Measurements from ENCODE around the gene SAFB2.

Gene SAFB2

DNA sequence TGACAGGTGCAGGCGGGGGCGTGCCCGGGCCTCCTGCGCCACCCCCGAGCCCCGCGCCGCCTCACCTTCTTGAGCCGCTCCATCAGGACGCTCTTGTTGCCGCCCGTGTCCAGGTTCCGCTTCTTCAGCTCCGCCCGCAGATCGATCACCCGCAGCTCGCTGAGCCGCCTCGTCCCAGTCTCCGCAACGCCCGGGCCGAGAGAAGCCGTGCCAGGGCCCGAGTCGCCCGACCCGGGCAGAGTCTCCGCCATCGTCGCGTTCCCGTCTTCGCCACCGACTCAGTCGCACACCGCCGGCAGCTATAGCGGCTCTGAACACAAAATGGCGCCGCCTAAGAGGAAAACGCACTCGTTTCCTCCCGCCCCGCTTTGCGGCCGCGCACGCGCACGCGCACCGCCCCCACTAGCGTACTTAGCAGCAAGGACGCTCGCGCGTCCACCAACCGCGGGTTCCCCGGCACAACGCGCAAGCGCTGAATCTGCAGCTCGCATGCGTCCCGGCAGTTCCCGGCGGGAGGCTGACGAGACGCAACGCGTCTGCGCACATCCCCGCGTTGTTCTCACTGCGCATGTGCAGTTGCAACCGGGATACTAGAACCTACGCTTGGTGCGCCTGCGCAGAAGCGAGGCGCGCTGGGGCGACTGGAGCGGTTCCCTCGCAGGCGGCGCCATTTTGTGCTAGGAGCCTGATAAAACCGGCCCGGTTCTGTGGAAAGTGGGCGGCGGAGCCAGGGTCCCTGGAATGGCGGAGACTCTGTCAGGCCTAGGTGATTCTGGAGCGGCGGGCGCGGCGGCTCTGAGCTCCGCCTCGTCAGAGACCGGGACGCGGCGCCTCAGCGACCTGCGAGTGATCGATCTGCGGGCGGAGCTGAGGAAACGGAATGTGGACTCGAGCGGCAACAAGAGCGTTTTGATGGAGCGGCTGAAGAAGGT, at the start of gene SAFB2, which contains the start of gene SAFB:
SAFB2 (minus strand) TSS at position 312 of the 932 bp plus-strand sequence; CDS start at position 251, 61 bp downstream.
SAFB (plus strand) TSS at position 619 of the 932 bp plus-strand sequence; CDS start at position 742, 123 bp downstream.
- DNase-seq = peak; percentile 96 to 100 (median 100)

DNA sequence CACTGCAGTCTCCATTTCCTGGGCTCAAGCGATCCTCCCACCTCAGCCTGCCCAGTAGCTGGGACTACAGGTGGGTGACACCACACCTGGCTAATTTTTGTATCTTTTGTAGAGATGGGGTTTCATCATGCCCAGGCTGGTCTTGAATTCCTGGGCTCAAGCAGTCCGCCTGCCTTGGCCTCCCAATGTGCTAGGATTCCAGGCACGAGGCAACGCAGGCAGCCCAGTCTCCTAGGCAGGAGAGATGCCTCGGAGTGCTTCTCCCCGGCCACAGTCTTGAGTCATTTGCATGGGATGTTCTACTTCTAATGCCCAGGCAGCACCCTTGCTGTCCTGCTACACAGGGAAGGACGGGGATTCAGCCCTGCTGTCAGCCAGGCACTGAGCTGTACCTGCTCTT, 49.0 kb upstream of the SAFB2 start:
- DNase-seq = no peak

DNA sequence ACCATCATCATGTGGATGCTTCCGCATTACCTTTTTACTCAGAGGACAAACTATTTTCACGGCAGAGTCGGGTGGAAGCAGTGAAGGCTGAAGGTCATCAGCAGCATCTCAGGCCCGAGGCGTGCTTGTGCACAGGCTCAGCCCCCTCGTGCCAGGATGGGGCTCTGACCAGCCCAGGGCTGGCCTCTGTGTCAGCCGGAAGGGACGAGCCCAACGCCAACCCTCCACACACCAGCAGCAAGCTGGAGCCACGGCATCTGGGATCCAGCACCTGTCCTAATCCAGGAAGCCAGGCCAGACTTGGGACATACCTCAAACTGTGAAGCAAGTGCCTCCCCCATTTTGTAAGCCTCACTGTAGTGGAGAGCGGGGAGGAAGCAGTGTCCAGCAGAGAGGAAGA, 46.6 kb upstream of the SAFB2 start:
- DNase-seq = no peak

DNA sequence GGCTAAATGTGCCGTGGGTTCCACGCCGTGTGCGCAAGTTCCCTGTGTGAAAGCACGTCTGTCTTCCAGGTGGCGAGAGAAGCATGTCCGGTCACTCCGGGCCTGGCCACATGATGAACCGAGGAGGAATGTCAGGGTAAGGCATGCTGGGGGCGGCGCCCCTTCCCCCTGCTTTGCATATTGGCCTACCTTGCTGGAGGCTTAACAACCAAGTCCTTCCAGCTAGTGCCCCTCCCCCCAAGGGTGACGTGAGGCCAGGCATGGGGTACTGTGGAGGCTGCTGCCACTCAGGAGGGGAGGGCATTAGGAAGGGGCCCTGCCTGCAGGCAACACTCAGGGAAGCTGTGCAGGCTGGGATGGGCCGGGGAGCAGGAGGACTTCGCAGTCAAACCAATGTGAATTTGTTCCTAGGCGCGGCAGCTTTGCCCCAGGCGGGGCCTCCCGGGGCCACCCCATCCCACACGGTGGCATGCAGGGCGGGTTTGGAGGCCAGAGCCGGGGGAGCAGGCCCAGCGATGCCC, 45.2 kb upstream of the SAFB2 start:
- DNase-seq = no peak

DNA sequence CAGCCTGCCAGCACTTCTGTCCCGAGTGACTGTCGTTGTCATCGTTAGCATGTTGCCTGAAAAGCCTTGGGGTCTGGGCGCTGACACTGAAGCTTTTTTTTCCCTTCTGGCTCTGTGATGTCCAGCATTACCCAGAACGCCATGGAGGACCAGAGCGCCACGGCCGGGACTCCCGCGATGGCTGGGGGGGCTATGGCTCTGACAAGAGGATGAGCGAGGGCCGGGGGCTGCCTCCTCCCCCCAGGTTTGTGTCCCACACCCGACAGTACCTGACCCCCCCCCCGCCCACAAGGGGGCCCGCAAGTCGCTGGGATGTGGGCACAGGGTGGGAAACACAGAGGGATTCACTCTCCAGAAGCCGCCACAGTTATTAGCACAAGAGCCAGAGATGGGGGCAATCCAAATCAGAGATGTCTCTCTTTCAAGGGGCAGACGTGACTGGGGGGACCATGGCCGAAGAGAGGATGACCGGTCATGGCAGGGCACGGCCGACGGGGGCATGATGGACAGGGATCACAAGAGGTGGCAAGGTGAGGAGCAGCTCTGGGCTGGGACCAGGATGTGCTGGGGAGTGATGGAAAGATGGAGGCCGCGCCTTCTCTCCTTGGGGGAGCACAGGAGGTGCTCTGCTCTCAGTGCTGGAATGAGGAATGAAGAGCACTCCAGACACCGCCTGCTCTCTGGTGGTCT, 44.5 kb upstream of the SAFB2 start:
- DNase-seq = no peak

DNA sequence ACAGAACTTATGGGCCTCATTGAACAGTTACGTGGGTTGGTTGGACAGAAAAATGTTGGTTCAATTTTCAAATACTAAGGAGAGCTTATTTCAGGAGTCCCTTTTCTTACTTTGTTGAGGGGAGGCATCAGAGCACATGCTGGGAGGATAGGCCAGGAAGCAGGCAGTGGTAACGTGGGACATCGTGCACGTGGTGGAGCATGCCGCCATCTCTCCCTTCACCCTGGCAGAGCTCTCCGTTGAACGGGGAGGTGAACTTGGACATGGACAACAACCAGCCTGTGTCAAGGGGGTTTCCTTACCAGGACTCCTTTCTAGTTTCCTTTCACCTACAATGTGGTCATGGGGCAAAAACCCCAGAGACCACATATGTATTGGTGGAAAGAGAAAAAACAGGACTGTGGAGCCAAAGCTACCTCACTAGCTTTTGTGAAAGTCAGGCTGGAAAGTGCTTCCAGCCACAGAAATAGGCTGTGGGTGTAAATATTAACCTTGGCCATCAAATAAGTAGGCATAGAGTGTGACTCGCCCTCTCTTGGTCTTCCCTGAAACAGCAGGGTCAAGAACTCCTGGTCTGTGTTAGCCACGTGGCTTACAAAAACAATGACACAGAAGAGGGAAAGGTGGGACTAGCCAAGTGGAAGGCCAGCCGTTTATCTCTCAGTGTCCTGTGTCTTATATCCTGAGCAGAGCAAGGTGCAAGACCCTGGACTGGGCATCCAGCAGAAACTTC, 43.4 kb upstream of the SAFB2 start:
- no peak for DNase-seq

DNA sequence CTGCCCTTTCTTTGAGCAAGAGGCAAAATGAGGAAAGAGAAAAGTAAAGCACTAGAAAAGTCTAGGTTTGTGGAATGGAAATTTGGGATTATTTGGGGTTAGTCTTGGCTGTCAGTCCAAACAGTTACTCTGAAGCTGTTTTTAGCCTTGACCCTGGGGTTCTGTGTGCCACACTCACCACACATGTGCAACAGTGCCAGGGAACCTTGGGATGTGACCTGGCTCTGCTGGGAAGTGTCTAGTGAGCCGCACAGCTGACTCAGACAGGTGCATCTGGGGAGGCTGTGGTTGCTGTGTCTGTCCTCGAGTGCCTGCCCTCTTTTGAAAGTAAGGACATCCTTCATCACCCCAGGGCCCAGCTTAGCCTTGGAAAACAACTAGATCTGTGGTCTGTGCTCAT, 41.9 kb upstream of the SAFB2 start:
- DNase-seq = no peak

DNA sequence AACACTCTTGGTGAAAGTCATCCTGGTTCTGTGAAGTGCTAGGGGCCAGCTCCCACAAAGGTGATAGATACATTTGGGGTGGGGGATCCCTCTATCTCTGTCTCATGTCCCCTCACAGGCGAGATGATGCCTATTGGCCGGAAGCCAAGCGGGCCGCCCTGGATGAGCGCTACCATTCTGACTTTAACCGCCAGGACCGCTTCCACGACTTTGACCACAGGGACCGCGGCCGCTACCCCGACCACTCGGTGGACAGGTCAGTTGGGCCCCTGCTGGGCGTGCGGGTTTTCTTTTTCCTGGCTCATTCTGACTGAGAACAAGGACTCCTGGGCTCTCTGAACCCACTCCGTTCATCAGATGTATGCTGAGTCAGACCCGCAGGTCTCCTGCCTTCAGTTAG, 41.3 kb upstream of the SAFB2 start:
- DNase-seq = no peak

DNA sequence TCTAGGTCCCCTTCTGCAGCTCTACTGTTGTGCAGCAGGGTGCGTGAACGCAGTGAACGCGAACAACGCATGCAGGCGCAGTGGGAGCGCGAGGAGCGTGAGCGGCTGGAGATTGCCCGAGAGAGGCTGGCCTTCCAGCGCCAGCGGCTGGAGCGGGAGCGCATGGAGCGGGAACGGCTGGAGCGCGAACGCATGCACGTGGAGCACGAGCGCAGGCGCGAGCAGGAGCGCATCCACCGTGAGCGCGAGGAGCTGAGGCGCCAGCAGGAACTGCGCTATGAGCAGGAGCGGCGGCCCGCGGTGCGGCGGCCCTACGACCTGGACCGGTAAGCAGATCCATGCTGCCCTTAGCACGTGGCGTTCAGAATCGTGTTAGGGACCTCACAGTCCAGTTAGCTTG, 38.9 kb upstream of the SAFB2 start:
- no peak for DNase-seq

DNA sequence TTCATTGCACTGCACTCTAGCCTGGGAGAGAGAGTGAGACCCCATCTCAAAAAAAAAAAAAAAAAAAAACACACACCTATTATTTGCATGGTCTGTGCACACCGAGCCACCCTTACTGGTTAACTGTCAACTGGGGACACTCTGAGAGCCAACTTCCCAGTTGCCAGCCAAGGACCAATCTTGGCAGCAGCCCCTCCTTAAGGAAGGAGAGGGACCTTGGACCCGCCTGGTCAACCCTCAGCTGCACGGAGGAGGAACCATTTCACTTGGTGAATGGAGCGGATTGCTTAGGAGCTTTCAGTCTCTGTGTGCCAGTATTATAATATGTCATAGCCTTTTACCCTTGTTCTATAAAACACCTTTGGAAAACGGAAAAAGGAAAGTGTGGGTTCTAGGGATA, 32.8 kb upstream of the SAFB2 start:
- no peak for DNase-seq

DNA sequence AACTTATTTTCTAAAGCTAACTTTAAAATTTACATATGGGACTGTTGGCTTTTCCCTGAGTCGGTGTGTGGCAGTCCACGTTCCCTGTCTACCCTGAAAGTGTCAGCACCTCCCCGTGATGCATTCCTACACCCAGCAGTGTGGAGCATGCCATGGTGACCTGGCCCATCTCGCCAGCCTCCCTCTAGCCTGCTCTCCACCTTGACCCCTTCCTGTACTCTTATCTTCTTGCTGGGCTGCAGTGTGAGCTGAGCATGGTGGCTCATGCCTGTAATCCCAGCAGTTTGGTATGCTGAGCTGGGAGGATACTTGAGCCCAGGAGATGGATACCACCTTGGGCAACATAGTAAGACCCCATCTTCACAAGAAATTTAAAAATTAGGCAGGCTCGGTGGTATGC, 32.4 kb upstream of the SAFB2 start:
- DNase-seq = no peak

DNA sequence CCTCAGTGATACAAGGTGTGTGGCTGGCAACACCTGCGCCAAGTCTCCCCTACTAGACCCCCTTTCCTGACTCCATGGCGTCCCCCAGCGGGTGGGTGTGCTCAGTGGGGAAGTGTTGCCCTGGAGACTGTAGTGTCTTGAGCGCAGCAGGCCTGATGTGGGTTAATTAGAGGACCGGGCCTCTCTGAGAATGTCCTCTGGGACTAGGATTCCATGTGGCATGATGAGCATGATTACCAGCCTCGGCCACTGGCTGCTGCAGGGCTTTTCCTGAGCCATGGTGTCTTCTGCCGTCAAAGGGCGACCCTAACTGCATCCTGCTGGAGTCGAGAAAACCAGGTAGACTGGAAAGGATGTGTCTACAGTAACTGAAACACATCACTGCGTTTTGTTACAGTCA, 29.7 kb upstream of the SAFB2 start:
- DNase-seq = no peak

DNA sequence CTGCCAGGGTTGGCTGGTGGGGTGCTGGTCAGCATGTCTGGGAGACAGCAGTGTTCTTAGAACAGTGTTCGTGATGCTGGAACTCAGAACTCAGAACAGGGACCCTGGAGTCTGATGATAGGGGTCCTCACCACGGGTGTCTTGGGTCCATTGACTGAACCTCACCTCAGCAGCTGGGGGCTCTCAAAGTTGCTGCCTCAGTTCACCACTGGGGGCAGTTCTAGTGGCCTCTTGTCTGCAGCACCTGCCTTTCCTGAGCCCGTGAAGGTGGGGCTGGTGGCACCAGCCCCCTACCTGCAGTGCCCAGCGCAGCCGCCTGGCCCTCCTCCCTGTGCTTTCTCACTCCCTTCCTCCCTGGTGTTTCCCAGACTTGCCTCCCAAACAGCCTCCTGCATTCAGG, 28.8 kb upstream of the SAFB2 start:
- DNase-seq = no peak

DNA sequence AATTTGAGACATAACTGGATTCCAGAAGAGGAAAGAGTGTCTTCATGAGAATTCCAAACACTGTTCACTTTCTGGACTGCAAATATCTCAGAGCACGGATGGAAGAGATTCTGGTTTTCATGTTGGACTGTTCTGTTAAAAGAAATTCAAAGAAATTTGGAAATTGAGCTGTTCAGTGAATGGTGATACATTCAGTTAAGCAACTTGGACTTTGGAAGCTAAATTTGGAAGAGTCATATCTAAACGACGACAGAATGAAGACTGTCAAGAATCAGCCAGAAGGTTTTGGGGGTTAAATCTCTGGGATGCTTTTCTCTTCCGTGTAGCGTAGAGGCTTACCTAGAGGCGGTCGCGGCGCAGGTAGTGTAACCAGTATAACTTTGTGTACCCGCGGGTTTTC, 25.9 kb upstream of the SAFB2 start:
- DNase-seq = no peak

DNA sequence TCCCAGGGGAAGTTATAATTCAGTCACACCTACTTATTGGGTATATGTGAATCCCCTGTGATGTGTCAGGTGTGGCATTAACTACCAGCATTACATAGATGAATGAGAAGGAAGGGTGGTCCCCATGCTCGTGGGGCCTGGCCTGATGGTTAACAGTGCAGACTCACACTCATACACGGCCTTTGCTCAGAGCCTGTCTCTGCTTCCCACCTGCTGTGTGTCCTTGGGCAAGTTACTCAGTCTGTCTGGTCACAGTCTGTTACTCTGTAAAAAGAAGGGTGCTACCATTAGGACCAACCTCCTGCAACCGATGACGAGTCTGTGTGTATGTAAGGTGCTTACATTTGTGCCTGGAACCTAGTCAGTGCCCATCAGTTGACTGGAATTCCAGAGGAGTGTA, 24.1 kb upstream of the SAFB2 start:
- DNase-seq = no peak

DNA sequence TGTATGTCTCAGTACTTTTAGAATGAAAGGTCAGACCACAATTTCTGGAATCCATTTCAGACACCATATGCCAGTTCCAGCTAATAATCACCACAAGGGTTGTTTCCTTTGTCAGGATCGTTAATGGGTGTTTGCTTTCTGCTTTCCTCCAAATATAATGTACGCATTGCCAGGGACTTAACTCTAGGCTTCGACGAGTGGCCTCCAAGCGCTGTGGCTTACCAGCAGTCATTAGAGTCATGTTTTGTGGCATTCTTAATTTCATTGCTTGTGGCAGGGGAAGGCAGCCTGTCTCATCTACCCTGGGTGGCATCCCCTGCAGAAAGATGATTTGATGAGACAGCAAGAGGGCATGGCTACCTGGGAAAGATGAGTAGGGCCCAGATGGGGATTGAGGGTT, 22.8 kb upstream of the SAFB2 start:
- no peak for DNase-seq

DNA sequence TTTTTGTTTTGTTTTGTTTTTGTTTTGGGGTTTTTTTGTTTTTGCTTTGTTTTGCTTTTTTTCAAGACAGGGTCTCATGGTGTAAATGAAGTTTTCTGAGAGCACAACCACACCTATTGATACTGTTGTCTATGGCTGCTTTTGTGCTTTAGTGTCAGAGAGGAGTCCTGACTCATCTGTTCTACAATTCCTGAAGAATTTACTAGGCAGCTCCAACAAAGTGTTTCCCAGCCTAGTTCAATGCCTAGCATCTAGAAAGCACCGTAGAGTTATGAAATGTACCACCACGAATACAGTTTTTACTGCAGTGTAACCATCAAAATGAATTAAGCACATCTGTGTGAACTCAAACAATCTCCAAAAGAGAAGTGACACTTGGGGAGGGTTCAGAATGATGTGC, 21.5 kb upstream of the SAFB2 start:
- no peak for DNase-seq

DNA sequence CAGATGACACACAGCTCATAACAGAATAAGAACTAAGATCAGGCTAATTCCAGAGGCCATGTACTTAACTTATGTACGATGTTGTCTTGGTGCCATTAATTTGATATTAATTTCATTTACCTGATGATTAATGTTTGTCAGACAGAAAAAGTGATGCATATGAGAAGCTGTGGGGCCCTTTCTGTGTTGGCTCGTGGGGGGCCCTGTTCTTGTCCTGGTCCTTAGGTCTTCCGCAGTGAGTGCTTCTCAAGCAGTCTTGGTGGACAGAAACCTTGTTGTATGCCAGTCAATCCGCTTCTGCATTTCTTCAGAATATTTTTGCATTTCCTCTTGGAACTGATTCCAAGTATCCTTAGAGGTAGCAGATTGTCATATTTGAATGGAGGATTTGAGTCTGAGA, 20.5 kb upstream of the SAFB2 start:
- no peak for DNase-seq

DNA sequence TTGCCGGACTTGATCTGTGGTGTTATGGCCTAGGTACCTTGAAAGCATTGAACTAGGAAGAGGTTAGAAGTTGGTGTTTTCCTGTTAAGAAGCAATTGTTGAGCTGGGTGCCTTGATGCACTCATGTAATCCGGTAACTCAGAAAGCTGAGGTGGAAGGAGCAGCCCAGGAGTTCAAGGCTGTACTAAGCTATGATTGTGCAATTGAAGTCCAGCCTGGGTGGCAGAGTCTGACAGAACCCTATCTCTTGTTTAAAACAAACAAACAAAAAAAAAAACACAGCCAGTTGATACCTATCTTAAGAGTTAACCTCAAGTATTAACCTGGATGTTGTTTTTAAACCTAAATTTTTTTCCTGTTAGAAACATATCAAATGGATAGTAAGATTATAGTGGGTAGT, 19.6 kb upstream of the SAFB2 start:
- DNase-seq = no peak

DNA sequence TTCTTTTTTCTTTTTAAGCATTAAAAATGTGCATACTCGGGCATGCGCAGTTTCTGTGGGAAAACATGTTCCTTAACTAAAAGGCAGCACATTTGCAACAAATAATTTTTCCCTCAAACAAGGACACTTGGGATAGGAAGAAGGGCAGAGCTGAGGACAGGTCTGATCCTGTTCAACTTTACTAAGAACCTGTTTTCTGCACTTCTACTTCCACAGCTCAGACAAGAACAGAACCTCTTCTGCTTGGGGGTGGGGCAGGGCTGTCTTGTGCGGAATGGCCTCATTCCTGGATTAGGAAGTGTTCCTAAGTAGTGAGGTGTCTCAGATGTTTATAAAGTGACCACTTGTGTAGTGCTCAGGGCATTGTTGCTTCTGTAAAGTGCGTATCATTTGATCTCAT, 18.6 kb upstream of the SAFB2 start:
- DNase-seq = no peak

DNA sequence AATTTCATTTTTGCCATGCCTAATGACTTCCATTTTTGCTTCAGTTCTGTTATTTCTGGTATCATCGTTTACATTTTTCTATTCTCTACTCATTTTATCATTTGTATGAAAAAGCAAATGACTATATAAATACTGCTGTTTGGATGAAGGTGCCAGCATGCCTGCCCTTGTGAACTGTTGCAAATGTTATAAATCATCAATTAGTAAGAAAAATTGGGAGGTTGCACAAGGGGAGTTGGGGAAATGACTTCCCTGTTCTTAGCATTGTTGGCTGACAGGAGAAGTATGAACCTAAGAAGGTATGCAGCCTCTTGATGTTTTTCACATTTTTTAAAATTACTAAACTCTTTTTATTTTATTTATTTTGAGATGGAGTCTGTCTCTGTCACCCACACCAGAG, 15.4 kb upstream of the SAFB2 start:
- no peak for DNase-seq

DNA sequence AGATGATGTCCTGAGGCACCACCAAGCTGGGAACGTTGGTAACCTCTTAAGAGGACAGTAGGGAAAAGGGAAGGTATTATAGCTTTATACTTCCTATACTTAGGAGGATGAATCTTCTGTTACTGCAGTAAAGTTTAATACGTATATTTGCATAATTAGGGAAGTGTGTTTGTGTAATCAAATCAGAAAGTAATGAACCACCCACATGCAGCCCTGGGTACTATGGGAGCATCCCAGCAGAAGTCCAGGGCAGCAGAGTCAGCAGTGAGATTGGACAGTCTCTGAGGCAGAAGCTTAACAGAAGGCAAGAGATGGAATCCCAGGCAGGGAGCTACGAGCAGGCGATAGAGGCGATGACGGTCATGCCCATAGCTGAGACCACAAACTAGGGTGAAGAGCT, 12.9 kb upstream of the SAFB2 start:
- DNase-seq = no peak

DNA sequence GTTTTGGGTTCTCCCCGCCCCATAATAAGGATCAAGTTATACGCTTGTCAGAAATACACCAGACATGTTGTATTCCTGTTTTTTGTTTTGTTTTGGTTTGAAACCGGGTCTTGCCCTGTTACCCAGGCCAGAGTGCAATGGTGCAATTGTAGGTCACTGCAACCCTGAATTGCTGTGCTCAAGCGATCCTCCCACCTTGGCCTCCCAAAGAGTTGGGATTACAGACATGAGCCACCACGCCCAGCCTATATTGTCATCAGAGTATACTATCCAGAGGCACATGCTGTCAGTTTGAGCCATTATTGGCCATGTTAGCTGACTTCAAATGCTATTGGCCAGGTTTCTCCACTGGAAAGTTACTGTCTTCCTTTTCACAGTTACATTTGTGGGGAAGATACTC, 10.1 kb upstream of the SAFB2 start:
- no peak for DNase-seq

Data from stimulated activated naive CD4-positive, alpha-beta T cell (primary cell).